ENCODE data around the gene MYLK. TPM values are rescaled to one million over a fixed set of nuclear protein-coding genes. Genes with fewer than 3 reads are reported as not detected.

The MYLK gene
- total and polyA plus RNA-seq, 2 donors (not counting 1 experiment from before 2014, with no cell fraction given), result 0.51 TPM; not detected in 1

GRCh38 chr3:123688241-123688747 lies 195.8 kb downstream of the MYLK start:
- H3K27ac ChIP-seq (ENCODE audit: low read length in 2 of 2), result no peak overlapping the region
- no peaks in the 10 kb centered on the region for H4K20me1 ChIP-seq (ENCODE audit: control insufficient read depth, insufficient read depth, low read length, poor library complexity, severe bottlenecking)
- no peak for DNase-seq
- no peaks in the 10 kb centered on the region for H3K4me1 Mint-ChIP-seq
- H3K9me3 Mint-ChIP-seq (ENCODE audit: insufficient read depth), result no peaks in the 10 kb centered on the region
- H3K9ac ChIP-seq (ENCODE audit: low read length), result no peak overlapping the region
- H3K4me2 ChIP-seq (replicated peaks; ENCODE audit: low read depth, low read length, poor library complexity, severe bottlenecking), result no peak overlapping the region
- H3K36me3 ChIP-seq (replicated peaks in 1 of 2; ENCODE audit: control extremely low read depth in 1 of 2, control insufficient read depth in 1 of 2, extremely low read depth in 1 of 2, insufficient read depth in 2 of 2, low read length in 1 of 2), result no peaks in the 10 kb centered on the region
- TF ChIP-seq EZH2 (IDR thresholded peaks at IDR 0.05; ENCODE audit: borderline replicate concordance, insufficient read depth, low read depth, low read length, poor library complexity, severe bottlenecking), result no peak
- H3K27me3 Mint-ChIP-seq, result peaks cover 11% of the 10 kb centered on the region
- no peak overlapping the region for H3K4me3 ChIP-seq (ENCODE audit: control extremely low read depth in 1 of 5, extremely low read depth in 1 of 5, insufficient read depth in 1 of 5, low read depth in 2 of 5, low read length in 4 of 5)
- ATAC-seq (ENCODE audit: low read depth), result no peak
- ChIA-PET CTCF (interaction anchor here (1.8 kb wide), 1 partner anchor 36 kb away, joined by 6 read pairs; no protein-coding TSS in a partner anchor), POLR2A (no interaction called here)
- H3K27ac Mint-ChIP-seq, result no peak overlapping the region
- no peaks in the 10 kb centered on the region for H3K79me2 ChIP-seq (ENCODE audit: control insufficient read depth, insufficient read depth, low read length)
- no peaks in the 10 kb centered on the region for H3K9me3 ChIP-seq (ENCODE audit: control extremely low read depth in 1 of 3, control insufficient read depth in 2 of 3, insufficient read depth in 1 of 3, low read length in 2 of 3)
- no peak overlapping the region for H2AFZ ChIP-seq (ENCODE audit: insufficient read depth, low read depth, low read length, poor library complexity, severe bottlenecking)
- H3K4me3 Mint-ChIP-seq, result no peak overlapping the region
- no peaks in the 10 kb centered on the region for H3K4me1 ChIP-seq (ENCODE audit: control insufficient read depth in 2 of 2, insufficient read depth in 2 of 2, low read length in 2 of 2)
- H3K27me3 ChIP-seq (replicated peaks in 1 of 4; ENCODE audit: control extremely low read depth in 1 of 4, control insufficient read depth in 3 of 4, insufficient read depth in 4 of 4, low read length in 3 of 4), result peaks cover 0 to 3% (median 0%) of the 10 kb centered on the region in 4 experiments
- WGBS (ENCODE audit: insufficient coverage), result 95% methylated on average over 4 of the region's 4 CpGs
- intact Hi-C loops (cut with micrococcal nuclease), result no loop called here

GRCh38 chr3:123687286-123687685 lies 196.8 kb downstream of the MYLK start:
- ATAC-seq (ENCODE audit: low read depth) (no peak), DNase-seq (no peak)
- no peaks in the 10 kb centered on the region for H3K79me2 ChIP-seq (ENCODE audit: control insufficient read depth, insufficient read depth, low read length)
- Mint-ChIP-seq H3K27ac (no peak overlapping the region), H3K4me3 (no peak overlapping the region), H3K9me3 (ENCODE audit: insufficient read depth) (no peaks in the 10 kb centered on the region), H3K27me3 (peaks cover 10% of the 10 kb centered on the region), H3K4me1 (no peaks in the 10 kb centered on the region)
- no peak overlapping the region for H2AFZ ChIP-seq (ENCODE audit: insufficient read depth, low read depth, low read length, poor library complexity, severe bottlenecking)
- H3K4me1 ChIP-seq (ENCODE audit: control insufficient read depth in 2 of 2, insufficient read depth in 2 of 2, low read length in 2 of 2), result no peaks in the 10 kb centered on the region
- H3K9ac ChIP-seq (ENCODE audit: low read length), result no peak overlapping the region
- H3K36me3 ChIP-seq (replicated peaks in 1 of 2; ENCODE audit: control extremely low read depth in 1 of 2, control insufficient read depth in 1 of 2, extremely low read depth in 1 of 2, insufficient read depth in 2 of 2, low read length in 1 of 2), result no peaks in the 10 kb centered on the region
- ChIA-PET POLR2A (no interaction called here), CTCF (no interaction called here)
- peaks cover 0 to 3% (median 0%) of the 10 kb centered on the region in 4 experiments for H3K27me3 ChIP-seq (replicated peaks in 1 of 4; ENCODE audit: control extremely low read depth in 1 of 4, control insufficient read depth in 3 of 4, insufficient read depth in 4 of 4, low read length in 3 of 4)
- no peaks in the 10 kb centered on the region for H3K9me3 ChIP-seq (ENCODE audit: control extremely low read depth in 1 of 3, control insufficient read depth in 2 of 3, insufficient read depth in 1 of 3, low read length in 2 of 3)
- TF ChIP-seq EZH2 (IDR thresholded peaks at IDR 0.05; ENCODE audit: borderline replicate concordance, insufficient read depth, low read depth, low read length, poor library complexity, severe bottlenecking) (no peak), CTCF (IDR thresholded peaks at IDR 0.05) (no peak)
- intact Hi-C loops (cut with micrococcal nuclease), result no loop called here
- H4K20me1 ChIP-seq (ENCODE audit: control insufficient read depth, insufficient read depth, low read length, poor library complexity, severe bottlenecking), result no peaks in the 10 kb centered on the region
- H3K4me3 ChIP-seq (ENCODE audit: control extremely low read depth in 1 of 5, extremely low read depth in 1 of 5, insufficient read depth in 1 of 5, low read depth in 2 of 5, low read length in 4 of 5), result no peak overlapping the region
- no peak overlapping the region for H3K4me2 ChIP-seq (replicated peaks; ENCODE audit: low read depth, low read length, poor library complexity, severe bottlenecking)
- no peak overlapping the region for H3K27ac ChIP-seq (ENCODE audit: low read length in 2 of 2)

Measured in B cell (primary cell).